HG02981 (cell line): ENCODE measurements around the gene CDH10.

Source experiments
- ATAC-seq: cut with Tn5 transposase; IDR thresholded peaks from one replicate; pipeline ENCODE4 v1.9.1; 2021; ENCODE audit warnings: mild to moderate bottlenecking, moderate library complexity; ENCODE audit not compliant: unreplicated experiment

Gene CDH10

DNA sequence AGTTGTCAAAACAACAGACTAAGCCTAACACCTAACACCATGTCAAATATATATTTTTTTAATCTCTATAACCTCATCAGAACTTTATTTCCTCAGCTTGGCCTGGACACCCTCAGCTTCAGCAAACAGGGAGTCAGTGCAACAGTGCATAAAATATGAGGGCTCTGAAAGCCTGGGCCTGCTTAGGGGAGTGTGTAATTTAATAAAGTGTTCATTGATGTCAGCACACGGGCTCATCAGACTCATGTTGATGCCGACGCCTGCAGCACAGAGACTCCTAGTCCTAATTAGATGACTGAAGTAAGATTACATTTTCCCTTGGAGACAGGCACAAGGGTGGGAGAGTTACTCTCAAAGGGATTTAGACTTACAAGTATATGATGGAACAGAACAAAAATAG, 37.8 kb downstream of the CDH10 start:
- no peak for ATAC-seq

DNA sequence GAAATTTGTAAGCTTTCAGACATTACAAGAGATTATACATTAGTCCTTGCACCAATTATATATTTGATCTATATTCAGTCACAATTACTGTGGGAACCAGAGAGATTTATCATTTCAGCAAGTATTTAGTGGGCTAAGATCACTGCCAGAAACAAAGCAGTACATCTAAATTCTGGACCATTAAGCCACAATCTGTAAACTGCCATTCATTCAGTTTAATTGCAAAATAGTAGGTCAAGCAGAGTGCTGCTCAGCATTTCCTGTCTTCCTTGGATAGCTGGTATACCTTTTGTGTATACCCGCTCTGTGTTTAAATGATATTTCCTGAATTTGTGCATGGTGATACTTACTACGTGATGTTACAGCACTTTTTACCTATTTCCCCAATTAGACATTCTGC, 42.6 kb downstream of the CDH10 start:
- no peak for ATAC-seq

DNA sequence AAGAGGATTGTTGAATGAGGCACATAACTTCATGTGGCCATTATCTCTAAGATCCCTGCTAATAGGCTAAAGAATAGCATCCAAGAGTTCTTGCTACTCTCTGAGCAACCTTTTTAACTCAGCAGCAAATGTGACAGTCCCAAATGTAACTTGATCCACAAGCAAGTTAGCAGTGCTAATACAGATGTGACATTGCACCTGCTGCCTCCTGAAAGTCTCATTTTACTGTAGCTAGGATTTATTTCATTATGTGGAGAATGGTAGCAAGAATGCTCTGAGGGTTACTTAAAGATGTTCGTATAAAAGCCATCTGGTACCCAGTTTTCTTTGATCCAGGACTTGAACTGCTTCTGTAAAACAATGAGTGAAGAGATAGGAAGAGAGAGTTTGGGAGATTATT, 45.8 kb downstream of the CDH10 start:
- no peak for ATAC-seq

DNA sequence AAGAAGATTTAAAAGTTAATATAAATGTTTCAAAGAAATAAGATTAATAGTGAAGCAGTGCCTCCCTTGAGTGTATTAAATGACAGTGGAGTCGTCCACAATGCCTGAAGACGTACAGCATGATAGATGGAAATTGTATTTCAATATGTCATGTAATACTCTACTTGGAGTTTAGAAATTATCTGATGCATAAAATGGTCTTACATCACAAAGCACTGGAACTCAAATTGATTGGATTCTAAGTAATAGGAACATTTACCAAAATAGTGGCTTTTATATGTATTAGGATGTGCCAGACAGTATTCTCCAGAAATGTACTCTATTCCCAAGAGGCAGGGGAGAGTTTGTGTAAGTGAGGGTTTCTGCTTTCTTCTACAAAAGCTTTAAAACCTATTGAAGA, 49.4 kb downstream of the CDH10 start:
- ATAC-seq, result no peak

DNA sequence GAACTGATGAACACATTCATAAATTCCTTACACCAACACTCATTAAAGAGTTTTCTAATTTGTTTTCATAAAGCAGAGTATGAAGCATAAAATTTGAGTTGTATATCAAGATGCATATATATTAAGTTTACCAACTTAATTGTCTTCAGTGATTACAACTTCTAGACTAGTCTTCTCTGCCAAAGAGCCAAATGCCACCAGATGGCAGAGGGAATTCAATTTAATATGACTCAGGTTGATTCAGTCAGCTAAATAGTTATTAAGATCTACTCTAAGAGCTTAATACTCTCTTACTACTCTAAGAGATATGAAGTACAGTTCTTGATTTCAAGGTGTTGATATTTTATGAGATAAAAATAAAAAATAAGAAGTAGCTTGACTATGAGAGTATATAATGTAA, 53.4 kb downstream of the CDH10 start:
- no peak for ATAC-seq

DNA sequence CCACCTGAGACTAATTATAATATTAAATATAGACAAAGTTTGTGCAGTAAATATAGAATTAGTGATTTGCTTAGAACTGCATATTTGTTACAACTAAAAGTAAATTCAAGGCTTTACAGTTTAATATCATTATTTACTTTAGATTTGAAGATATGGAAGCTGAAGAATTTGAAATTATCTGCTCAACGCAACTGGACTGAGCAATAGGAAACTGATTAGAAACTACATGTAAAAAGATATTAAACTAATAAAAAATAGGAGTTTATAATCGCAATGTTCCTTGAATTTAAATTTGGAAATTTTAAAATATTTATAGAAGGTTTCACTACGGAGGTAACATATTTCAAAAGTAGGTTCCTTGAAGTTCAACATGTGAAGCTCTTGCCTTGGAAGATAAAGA, 55.2 kb downstream of the CDH10 start:
- ATAC-seq, result no peak

DNA sequence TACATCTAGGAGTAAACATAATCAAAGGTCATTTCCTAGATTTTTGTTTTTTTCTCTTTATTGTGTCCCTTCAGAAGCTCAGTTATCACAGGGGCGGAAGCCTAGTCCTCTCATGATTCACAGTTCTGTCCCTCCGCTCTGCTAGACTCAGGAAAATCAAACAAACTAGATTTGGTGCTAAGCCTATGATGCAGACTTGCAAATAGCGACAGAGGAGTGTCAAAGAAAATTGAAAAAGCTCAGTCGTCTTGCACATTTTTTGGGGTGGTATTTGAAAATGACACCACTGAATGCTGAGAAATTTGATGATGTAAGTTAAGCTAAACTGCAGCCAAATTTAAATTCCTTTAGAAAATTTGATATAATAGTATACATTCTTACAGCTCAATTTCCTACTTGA, 59.0 kb downstream of the CDH10 start:
- no peak for ATAC-seq

DNA sequence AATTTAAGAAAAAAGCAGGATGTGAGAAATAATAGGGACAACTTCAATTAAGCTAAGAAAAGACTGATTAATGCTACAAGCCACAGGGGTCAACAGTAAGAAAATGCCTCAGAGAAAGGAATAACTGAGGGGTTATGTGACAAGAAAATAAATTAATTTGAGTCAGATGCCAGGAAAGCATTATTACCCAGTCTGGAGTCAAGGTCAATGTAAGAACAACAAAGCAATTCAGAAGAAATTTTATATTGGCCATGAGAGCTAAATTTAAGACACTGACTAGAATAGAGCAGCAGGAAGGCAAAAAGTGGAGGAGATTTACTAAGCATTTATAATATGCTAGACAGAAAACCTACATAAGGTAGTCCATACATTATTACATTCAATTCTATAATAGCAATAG, 73.5 kb downstream of the CDH10 start:
- no peak for ATAC-seq

DNA sequence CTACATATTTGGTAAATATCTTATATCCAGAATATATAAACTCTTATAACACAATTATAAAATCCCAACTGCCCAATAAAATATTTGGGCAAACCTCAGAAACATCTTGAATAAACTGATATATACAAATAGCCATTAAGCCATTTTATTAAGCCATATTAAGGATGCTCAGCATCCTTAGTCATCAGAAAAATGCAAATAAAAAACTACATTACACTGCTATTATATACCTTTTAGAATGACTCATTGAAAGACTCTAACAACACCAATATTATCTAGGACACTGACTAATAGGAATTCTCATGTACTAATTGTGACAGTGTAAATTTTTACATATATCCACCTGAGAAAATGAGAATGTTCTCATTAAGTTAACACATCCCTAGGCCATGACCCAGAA, 77.8 kb downstream of the CDH10 start:
- ATAC-seq, result no peak

DNA sequence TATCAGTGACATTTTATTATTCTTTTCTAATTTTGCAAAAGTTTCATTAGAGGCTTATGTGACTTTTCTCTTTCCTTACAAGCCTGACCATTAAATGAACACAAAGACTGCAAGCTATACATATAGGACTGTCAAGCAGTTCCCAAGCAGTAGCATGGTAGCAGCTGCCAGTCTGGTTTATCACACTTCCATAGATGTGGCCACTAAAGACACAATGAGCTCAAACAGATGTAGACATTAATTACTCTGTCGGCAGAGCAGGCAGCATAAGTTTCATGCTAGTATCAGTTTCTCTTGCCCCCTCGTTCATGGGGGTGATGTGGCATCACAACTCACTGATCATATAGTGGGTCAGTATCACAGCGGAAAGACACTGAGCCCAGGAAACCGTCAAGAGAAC, 89.5 kb downstream of the CDH10 start:
- ATAC-seq, result no peak

DNA sequence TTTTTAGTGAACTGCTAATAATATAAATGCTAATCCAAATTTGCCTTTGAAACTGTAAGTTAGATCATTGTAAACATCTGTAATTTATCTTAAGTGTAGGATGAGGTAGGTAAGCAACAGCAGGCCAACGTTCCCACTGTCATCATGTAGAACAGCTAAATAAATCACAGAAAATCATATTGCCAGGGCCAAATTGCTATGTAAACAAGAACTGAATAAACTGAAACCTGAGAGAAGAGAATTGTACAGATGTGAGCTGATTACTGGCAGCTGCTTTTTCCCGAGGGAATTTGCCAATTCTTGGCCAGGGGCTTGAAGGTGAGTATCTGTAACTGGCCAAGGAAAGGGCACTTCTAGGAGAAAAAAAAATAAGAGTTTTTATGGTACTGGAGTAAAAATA, 97.6 kb downstream of the CDH10 start:
- ATAC-seq, result no peak

DNA sequence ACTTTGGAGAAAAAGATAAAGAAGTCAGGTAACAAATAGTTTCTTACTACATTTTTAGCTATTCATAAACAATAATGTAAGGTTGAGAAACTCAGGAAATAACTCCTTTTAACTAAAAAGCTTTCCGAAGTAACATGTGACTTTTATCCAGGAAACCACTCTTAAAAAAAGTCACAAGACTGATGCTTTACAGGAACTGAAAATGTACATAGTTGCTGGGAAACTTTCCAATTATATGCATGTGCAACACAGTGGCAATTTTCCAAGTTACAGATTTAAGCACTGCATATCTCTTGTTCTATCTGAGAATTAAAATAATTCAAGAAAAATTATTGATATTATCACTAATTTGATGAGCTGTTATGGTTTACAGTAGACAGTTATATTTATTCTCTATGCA, 105.2 kb downstream of the CDH10 start:
- ATAC-seq, result no peak

DNA sequence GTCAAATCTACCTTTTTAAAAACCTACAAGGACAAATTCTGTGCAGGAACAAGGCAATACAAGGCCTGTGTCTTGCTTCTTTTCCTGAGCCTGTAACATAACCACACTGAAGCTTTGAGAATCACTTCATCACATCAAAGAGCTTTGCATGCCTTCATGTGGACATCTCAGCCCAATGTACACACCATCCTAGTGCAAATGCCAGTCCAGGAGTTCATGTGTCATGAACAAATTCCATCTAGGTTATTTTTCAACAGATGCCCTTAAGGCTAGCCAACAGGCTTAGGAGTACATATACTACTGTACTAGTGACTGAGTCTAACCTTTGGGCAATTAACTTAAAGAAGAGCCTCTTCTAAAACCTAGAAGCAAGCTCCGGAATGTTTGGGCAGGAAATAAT, 106.4 kb downstream of the CDH10 start:
- no peak for ATAC-seq

DNA sequence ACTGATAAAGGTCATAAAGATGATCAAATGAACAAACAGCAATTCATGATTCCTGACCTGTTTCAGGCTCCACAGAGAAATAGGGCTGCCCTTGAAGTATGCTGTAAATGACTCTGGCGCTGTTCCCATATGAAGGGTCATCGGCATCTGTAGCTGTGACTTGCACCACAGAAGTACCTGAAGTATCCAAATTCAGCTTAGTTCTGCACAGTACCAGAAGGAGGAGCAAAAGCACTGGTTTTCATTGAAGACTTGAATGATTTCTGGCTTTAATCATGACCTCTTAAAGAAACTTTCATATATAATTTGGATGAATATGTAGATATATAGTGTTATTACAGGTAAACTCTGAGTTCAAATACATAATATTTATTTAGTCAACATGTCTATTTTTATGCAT, 109.1 kb downstream of the CDH10 start:
- no peak for ATAC-seq

DNA sequence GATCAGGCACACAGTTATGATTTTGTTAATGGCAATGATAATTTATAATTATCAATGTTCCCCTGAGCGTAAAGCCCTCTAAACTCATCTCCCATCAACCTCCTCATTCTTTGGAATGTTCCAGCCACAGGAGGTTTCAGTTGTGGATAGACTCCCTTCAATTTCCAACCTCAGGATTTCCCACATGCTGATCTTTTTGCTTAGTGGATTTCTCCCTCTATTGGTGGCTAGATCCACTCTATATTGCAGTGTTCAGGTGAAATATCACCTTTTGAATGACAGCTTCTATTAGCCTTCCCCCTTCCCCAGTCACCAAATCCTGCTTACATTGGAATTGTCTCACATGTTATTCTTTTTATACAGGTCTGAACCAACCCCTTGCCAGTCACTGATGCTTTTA, 113.9 kb downstream of the CDH10 start:
- ATAC-seq, result no peak

DNA sequence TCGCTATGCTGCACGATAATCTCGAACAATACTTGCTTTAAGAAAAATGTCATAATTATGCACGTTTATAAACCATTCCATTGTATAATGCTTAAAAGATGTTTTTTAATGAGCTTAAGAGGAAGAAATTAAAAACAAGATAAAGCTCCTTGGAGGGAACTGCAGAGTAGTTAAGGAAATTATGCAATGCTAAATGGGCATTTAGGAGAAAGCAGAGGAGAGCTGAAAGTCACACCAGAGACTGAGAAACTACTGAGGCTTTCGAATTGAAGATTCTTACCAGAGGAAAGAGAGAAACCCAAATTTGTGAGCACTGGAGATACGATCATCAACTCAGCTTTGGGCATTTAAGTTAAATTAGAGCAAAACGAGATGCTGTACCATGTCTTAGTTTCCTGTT, 119.4 kb downstream of the CDH10 start:
- no peak for ATAC-seq

DNA sequence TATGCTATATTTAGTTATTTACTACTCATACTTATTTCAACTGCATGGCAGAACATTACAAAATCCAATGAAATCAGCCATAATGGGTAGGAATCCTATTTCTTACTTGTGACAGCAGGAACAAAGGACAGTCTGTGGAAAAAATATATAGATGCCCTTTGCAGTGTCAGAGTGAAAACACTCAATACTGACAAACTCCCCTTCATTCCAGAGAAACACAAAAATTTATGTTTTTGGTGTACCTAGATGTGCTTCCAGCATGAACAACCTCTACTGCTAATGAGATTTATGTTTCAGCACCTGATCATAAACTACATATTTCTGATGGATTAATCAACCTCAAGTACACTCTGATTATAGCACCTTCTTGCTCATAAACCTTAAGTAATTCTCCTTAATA, 132.4 kb downstream of the CDH10 start:
- no peak for ATAC-seq

DNA sequence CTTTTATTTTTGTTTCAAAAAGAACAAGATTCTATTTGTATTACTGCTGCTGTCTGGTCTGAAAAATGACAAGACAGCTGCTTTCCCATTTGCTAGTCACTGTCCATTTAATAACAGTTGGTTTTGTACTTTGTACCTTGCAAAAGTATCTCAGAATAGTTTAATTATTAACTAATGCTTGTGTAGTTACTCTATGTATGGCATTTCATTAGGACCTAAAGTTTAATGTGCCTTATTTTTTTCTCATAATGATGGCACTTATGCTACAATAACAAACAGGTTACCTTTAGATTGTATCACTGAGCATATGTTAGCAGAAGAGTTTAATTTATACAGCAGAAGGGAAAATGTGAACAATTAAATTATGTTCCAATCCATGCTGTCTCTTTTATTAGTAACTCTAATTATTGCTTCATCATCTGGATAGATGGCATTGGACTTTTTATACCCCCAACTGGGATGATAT, 134.2 kb downstream of the CDH10 start:
- ATAC-seq, result no peak

DNA sequence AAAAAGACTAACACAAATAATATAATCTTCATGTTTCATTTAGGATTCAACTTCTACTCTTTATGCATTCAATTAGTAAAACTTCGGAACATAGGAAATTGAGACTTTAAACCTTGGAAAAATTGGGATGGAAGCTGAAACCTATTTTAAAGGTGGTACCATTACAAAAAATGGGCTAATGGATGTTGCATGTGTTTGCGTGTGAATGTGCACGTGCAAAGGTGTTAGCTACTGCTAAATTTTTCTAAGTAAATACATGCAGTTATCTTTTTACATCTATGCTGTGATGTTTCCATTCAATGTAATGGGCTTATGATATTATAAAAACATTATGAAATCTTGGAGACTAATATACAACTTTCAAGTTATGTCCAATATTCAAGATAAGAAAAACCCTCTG, 134.8 kb downstream of the CDH10 start:
- no peak for ATAC-seq

DNA sequence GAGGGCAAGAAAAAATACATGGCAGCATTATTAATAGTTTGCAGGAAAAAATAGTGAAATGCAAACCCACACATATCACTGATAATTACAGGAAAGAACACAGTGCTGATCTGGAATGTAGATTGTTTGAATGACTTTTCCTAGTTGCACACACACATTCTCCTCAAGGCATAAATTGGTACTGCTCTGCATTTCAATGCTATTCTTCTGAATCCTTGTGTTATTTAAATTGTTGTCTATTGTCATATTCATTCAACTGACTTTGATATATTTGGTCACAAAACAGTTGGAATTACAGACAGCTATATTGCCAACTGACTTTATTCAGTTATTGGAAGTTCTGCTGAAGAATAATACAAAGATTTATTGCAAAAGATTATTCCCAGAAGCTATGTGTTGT, 139.5 kb downstream of the CDH10 start:
- ATAC-seq, result no peak

DNA sequence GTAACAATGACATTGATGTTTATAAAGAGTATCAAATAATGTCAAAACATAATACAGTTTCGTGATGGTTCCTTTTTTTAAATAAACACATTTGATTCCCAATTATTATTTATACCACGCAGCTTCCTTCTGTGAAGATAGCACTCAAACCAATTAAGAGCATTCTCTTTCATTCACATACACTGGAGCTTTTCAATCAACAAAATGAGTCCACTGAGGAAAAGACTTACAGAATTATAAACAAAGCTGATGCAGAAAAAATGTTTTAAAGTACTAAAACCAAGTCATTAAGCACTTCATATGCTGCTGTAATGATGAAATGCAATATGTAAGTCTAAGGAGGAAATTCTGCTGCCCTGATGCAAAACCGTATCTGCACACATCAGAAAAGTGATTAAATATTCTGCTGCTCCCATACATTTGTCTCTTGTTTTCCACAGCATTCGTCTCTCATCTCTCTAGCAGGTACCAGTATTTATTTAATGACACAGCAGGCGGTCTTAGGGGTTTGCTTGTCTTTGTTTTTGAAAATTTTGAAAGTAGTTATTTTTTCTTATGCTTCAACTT, 147.1 kb downstream of the CDH10 start:
- no peak for ATAC-seq

DNA sequence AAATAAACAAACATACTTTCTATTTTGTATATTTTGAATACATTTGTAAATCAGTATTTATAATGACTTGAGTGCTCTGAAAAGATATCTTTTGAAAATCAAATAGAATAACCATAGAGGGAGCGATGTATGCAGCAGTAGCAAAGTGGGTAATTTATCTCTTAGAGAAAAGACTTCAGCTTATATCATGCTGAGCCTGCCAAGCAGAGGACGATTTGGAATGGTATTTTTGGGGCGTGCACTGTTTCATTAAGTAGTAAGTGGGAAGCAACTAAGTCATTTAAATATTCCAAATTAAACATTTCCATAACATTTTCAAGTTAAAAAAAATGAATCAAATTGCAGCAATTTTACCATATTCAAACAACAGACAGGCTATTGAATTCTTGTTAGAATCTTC, 147.6 kb downstream of the CDH10 start:
- no peak for ATAC-seq

DNA sequence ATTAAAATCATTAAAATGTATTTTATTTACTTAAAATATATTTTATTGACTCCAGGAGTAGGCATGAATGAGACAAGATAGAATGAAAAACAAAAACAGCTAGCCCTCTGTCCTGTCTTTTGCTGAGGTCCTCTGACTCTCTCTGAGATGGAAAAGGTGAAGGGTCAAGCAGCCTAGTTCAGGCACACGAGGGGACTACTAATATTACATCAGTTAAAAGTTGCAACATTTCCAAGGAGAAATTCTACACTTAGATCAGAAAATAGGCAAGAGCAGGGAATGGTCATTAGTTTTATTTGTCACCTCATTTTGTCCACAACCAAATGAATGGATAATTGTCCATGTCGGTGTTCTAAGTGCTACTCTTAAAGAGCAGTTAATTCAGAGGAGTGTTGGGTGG, 148.5 kb downstream of the CDH10 start:
- no peak for ATAC-seq

DNA sequence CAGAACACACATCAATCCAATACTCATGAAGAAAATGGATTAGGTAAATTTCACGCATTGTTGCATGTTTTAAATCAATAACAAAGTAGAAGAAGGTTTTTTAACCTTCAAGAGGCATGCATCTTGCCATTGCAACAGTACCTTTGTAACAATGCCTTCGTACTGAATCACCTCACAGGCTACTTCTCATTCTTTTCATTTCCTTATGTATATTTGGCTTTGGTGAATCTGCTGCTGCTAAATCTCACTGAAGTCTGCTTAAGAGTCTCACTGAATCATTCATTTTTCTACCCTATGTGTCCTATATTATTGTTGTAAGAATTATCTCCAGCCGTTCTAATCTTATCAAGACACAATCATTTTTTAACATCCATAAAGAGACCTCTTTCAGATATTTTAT, 152.5 kb downstream of the CDH10 start:
- ATAC-seq, result no peak
